CD4-positive, CD25-positive, alpha-beta regulatory T cell (primary cell): ENCODE results near the gene RGS9. TPM values are rescaled to one million over a fixed set of nuclear protein-coding genes. Genes with fewer than 3 reads are reported as not detected.
"Not testable (repeated sequence)": the region's sequence is repeated elsewhere in the genome, so short reads cannot be mapped to it uniquely, and the experiment has no call there.

ENCODE experiments used
- ATAC-seq, 2 donors: fragments of 150-1000 bp; cut with Tn5 transposase; one replicate each; pipeline ENCODE4 v1.10.0; 2021; ENCODE audit warnings: low read depth in 2 of 2, moderate number of reproducible peaks in 2 of 2, moderate library complexity in 1 of 2
- DNase-seq, 3 donors: peaks; one replicate each; pipeline versions ENCODE4 v3.0.0 to v3.0.0-alpha.2; 2012 to 2022; ENCODE audit warnings: mixed read lengths in 1 of 3
- H3K27ac ChIP-seq: one replicate; pipeline ENCODE4 v1.7.0; 2013; ENCODE audit warnings: mild to moderate bottlenecking, low read length; ENCODE audit not compliant: insufficient read depth, poor library complexity, severe bottlenecking
- H3K27me3 ChIP-seq: one replicate; pipeline ENCODE4 v1.7.0; 2013; ENCODE audit warnings: low read length; ENCODE audit not compliant: control insufficient read depth, insufficient read depth
- H3K36me3 ChIP-seq: one replicate; pipeline ENCODE4 v1.7.0; 2013; ENCODE audit warnings: mild to moderate bottlenecking, low read length, moderate library complexity; ENCODE audit not compliant: control insufficient read depth, insufficient read depth
- H3K4me1 ChIP-seq: 2 replicates; pipeline ENCODE4 v1.7.0; 2013; ENCODE audit warnings: mild to moderate bottlenecking, low read length; ENCODE audit not compliant: insufficient read depth, control insufficient read depth, poor library complexity, severe bottlenecking
- H3K4me3 ChIP-seq: one replicate; pipeline ENCODE4 v1.7.0; 2013; ENCODE audit warnings: low read depth, mild to moderate bottlenecking, low read length, moderate library complexity
- H3K9me3 ChIP-seq, 2 experiments: 1 replicate in 1 of 2; 2 replicates in 1 of 2; pipeline ENCODE4 v1.7.0; 2013; ENCODE audit warnings: low read length in 2 of 2, mild to moderate bottlenecking in 1 of 2, moderate library complexity in 1 of 2; ENCODE audit not compliant: control insufficient read depth in 2 of 2
- H3K27ac Mint-ChIP-seq, 3 donors: one replicate each; pipeline ENCODE4 v1.8.0; 2020 to 2022; ENCODE audit warnings: mild to moderate bottlenecking in 3 of 3, mixed read lengths in 3 of 3, moderate library complexity in 2 of 3
- H3K27me3 Mint-ChIP-seq: one replicate; pipeline ENCODE4 v1.8.0; 2022; ENCODE audit warnings: mild to moderate bottlenecking, mixed read lengths
- H3K36me3 Mint-ChIP-seq: one replicate; pipeline ENCODE4 v1.8.0; 2020; ENCODE audit warnings: mixed read lengths
- H3K4me1 Mint-ChIP-seq, 4 donors: one replicate each; pipeline ENCODE4 v1.8.0; 2020 to 2022; ENCODE audit warnings: mixed read lengths in 4 of 4, mild to moderate bottlenecking in 1 of 4
- H3K4me3 Mint-ChIP-seq, 4 donors: one replicate each; pipeline ENCODE4 v1.8.0; 2020 to 2022; ENCODE audit warnings: mild to moderate bottlenecking in 4 of 4, mixed read lengths in 4 of 4, moderate library complexity in 3 of 4
- H3K9me3 Mint-ChIP-seq, 7 donors: one replicate each; pipeline ENCODE4 v1.8.0; 2020 to 2022; ENCODE audit warnings: mixed read lengths in 7 of 7, mild to moderate bottlenecking in 3 of 7, moderate library complexity in 2 of 7
- polyA plus RNA-seq, 4 donors: library from polyadenylated mRNA; unstranded; fragments of 300-500 nt; fragmentation: Illumina TruSeq; gene quantifications; one replicate each; pipeline ENCODE4 v1.2.3, GENCODE V29; 2021
- total RNA-seq: library from RNA; stranded (reverse); gene quantifications from one replicate; pipeline ENCODE4 v1.2.3, GENCODE V29; 2022

The RGS9 gene
- total and polyA plus RNA-seq, 5 donors from 2014 or later = 0.19 to 1.7 (median 0.60) TPM

GRCh38 chr17:65207448-65207847 lies 70.3 kb downstream of the RGS9 start:
- H3K4me3 ChIP-seq, H3K36me3 Mint-ChIP-seq, DNase-seq, ATAC-seq, H3K4me1 ChIP-seq, H3K9me3 ChIP-seq, H3K27ac ChIP-seq, H3K36me3 ChIP-seq, H3K27me3 ChIP-seq, H3K4me3 Mint-ChIP-seq, H3K4me1 Mint-ChIP-seq, H3K9me3 Mint-ChIP-seq, H3K27ac Mint-ChIP-seq: not testable (repeated sequence)
- H3K27me3 Mint-ChIP-seq = peaks cover 15% of the 10 kb centered on the region

GRCh38 chr17:65208717-65209116 lies 71.5 kb downstream of the RGS9 start:
- Histone ChIP-seq H3K36me3 (no peaks in the 10 kb centered on the region), H3K27ac (no peak overlapping the region), H3K4me3 (no peak overlapping the region), H3K27me3 (peaks cover 10% of the 10 kb centered on the region), H3K9me3 (no peaks in the 10 kb centered on the region), H3K4me1 (no peaks in the 10 kb centered on the region)
- Mint-ChIP-seq H3K27me3 (peaks cover 15% of the 10 kb centered on the region), H3K4me3 (no peak overlapping the region), H3K4me1 (no peaks in the 10 kb centered on the region), H3K36me3 (no peaks in the 10 kb centered on the region), H3K9me3 (no peaks in the 10 kb centered on the region), H3K27ac (no peak overlapping the region)
- DNase-seq = no peak
- no peak for ATAC-seq

GRCh38 chr17:65218261-65218660 lies 81.1 kb downstream of the RGS9 start:
- Histone ChIP-seq H3K27ac (no peak overlapping the region), H3K4me1 (no peaks in the 10 kb centered on the region), H3K4me3 (no peak overlapping the region), H3K9me3 (no peaks in the 10 kb centered on the region), H3K36me3 (no peaks in the 10 kb centered on the region), H3K27me3 (peaks cover 17% of the 10 kb centered on the region)
- no peak overlapping the region for H3K4me3 Mint-ChIP-seq
- H3K36me3 Mint-ChIP-seq = no peaks in the 10 kb centered on the region
- ATAC-seq (no peak), DNase-seq (no peak)
- no peaks in the 10 kb centered on the region for H3K27me3 Mint-ChIP-seq
- no peak overlapping the region for H3K27ac Mint-ChIP-seq
- H3K9me3 Mint-ChIP-seq = peaks cover 0 to 3% (median 0%) of the 10 kb centered on the region in 7 donors
- no peaks in the 10 kb centered on the region for H3K4me1 Mint-ChIP-seq

GRCh38 chr17:65219124-65219523 lies 82.0 kb downstream of the RGS9 start:
- H3K9me3 Mint-ChIP-seq = peaks cover 0 to 3% (median 0%) of the 10 kb centered on the region in 7 donors
- Histone ChIP-seq H3K9me3 (no peaks in the 10 kb centered on the region), H3K27ac (no peak overlapping the region), H3K4me3 (no peak overlapping the region), H3K36me3 (no peaks in the 10 kb centered on the region), H3K4me1 (no peaks in the 10 kb centered on the region), H3K27me3 (peaks cover 12% of the 10 kb centered on the region)
- DNase-seq (no peak), ATAC-seq (no peak)
- H3K27me3 Mint-ChIP-seq = no peaks in the 10 kb centered on the region
- no peak overlapping the region for H3K4me3 Mint-ChIP-seq
- H3K4me1 Mint-ChIP-seq = no peaks in the 10 kb centered on the region
- no peak overlapping the region for H3K27ac Mint-ChIP-seq
- no peaks in the 10 kb centered on the region for H3K36me3 Mint-ChIP-seq

GRCh38 chr17:65219707-65220106 lies 82.5 kb downstream of the RGS9 start:
- H3K4me1 Mint-ChIP-seq = no peaks in the 10 kb centered on the region

GRCh38 chr17:65220732-65221131 lies 83.6 kb downstream of the RGS9 start:
- H3K4me1 ChIP-seq = no peaks in the 10 kb centered on the region
- no peaks in the 10 kb centered on the region for H3K9me3 ChIP-seq
- no peaks in the 10 kb centered on the region for H3K36me3 Mint-ChIP-seq
- H3K4me1 Mint-ChIP-seq = no peaks in the 10 kb centered on the region
- no peak overlapping the region for H3K27ac ChIP-seq
- ATAC-seq (no peak), DNase-seq (no peak)
- peaks cover under 1% of the 10 kb centered on the region for H3K27me3 Mint-ChIP-seq
- H3K4me3 ChIP-seq = no peak overlapping the region
- peaks cover 0 to 1% (median 0%) of the 10 kb centered on the region in 7 donors for H3K9me3 Mint-ChIP-seq
- no peaks in the 10 kb centered on the region for H3K36me3 ChIP-seq
- H3K27me3 ChIP-seq = peaks cover 9% of the 10 kb centered on the region
- no peak overlapping the region for H3K4me3 Mint-ChIP-seq
- H3K27ac Mint-ChIP-seq = no peak overlapping the region

More at GRCh38 chr17:65219707-65220106, 82.5 kb downstream of the RGS9 start:
- peaks cover 9% of the 10 kb centered on the region for H3K27me3 ChIP-seq
- no peak overlapping the region for H3K27ac Mint-ChIP-seq
- no peaks in the 10 kb centered on the region for H3K36me3 Mint-ChIP-seq
- H3K27me3 Mint-ChIP-seq = no peaks in the 10 kb centered on the region
- H3K4me1 ChIP-seq = no peaks in the 10 kb centered on the region
- no peak overlapping the region for H3K4me3 Mint-ChIP-seq
- ATAC-seq = no peak
- DNase-seq = no peak
- H3K36me3 ChIP-seq = no peaks in the 10 kb centered on the region
- no peaks in the 10 kb centered on the region for H3K9me3 ChIP-seq
- H3K9me3 Mint-ChIP-seq = peaks cover 0 to 3% (median 0%) of the 10 kb centered on the region in 7 donors
- no peak overlapping the region for H3K27ac ChIP-seq
- H3K4me3 ChIP-seq = no peak overlapping the region

- no peak for ATAC-seq
These were observed 85.1 kb downstream of the RGS9 start for GRCh38 chr17:65222214-65222738.

GRCh38 chr17:65225061-65225460 lies 87.9 kb downstream of the RGS9 start:
- H3K4me3 Mint-ChIP-seq = no peak overlapping the region
- no peak for DNase-seq
- H3K27me3 Mint-ChIP-seq = peaks cover 9% of the 10 kb centered on the region

More at GRCh38 chr17:65222214-65222738, 85.1 kb downstream of the RGS9 start:
- Mint-ChIP-seq H3K27ac (no peak overlapping the region), H3K9me3 (peaks cover 0 to 1% (median 0%) of the 10 kb centered on the region in 7 donors), H3K4me1 (peaks cover 0 to 2% (median 0%) of the 10 kb centered on the region in 4 donors), H3K36me3 (no peaks in the 10 kb centered on the region), H3K27me3 (peaks cover 5% of the 10 kb centered on the region), H3K4me3 (no peak overlapping the region)
- Histone ChIP-seq H3K27me3 (peaks cover 9% of the 10 kb centered on the region), H3K4me3 (no peak overlapping the region), H3K9me3 (no peaks in the 10 kb centered on the region), H3K4me1 (no peaks in the 10 kb centered on the region), H3K36me3 (no peaks in the 10 kb centered on the region), H3K27ac (no peak overlapping the region)
- DNase-seq = no peak

More at GRCh38 chr17:65225061-65225460, 87.9 kb downstream of the RGS9 start:
- Histone ChIP-seq H3K27ac (no peak overlapping the region), H3K9me3 (no peaks in the 10 kb centered on the region), H3K4me1 (peaks cover 16% of the 10 kb centered on the region), H3K4me3 (no peak overlapping the region), H3K27me3 (no peaks in the 10 kb centered on the region), H3K36me3 (no peaks in the 10 kb centered on the region)
- no peak for ATAC-seq
- H3K9me3 Mint-ChIP-seq = peaks cover 0 to 1% (median 0%) of the 10 kb centered on the region in 7 donors
- peaks cover 9 to 21% (median 17%) of the 10 kb centered on the region in 4 donors for H3K4me1 Mint-ChIP-seq
- no peak overlapping the region for H3K27ac Mint-ChIP-seq
- no peaks in the 10 kb centered on the region for H3K36me3 Mint-ChIP-seq
